H1 (cell line): Measurements from ENCODE around the gene IL16. TPM values are rescaled to one million over a fixed set of nuclear protein-coding genes. Genes with fewer than 3 reads are reported as not detected.

Experiments used
- CTCF ChIA-PET: fragments of 300-600 bp; sonication (Branson Sonifier 250); formaldehyde crosslinking; loops from one replicate; lab custom pipeline; 2021; ENCODE audit not compliant: partially characterized antibody; lab: Charles Lee
- POLR2A ChIA-PET: fragments of 300-600 bp; sonication (Branson Sonifier 250); formaldehyde crosslinking; loops from one replicate; lab custom pipeline; 2021; ENCODE audit warnings: inconsistent platforms; ENCODE audit not compliant: partially characterized antibody; lab: Charles Lee
- DNase-seq, 2 experiments: peaks; one replicate each; pipeline versions ENCODE4 v3.0.0 to v3.0.0-alpha.2; 2010 to 2022; ENCODE audit warnings: low spot score in 2 of 2, low read depth in 1 of 2, mixed read lengths in 1 of 2
- FAIRE-seq: peaks from 2 replicates; lab custom pipeline; 2011; peaks lifted over from hg19 to GRCh38; lab: Jason Lieb, UNC
- H2AFZ ChIP-seq: 2 replicates; pipeline ENCODE4 v1.8.1; 2012; ENCODE audit warnings: low read length, inconsistent platforms
- H2AK5ac ChIP-seq: 2 replicates; pipeline ENCODE4 v1.6.1; 2013; ENCODE audit warnings: low read depth, low read length
- H2BK120ac ChIP-seq: replicated peaks from 2 replicates; pipeline ENCODE3; 2013; ENCODE audit warnings: low read depth, low read length, inconsistent platforms
- H2BK12ac ChIP-seq: 2 replicates; pipeline ENCODE4 v1.6.1; 2013; ENCODE audit warnings: low read depth, low read length
- H2BK15ac ChIP-seq: 2 replicates; pipeline ENCODE4 v1.6.1; 2013; ENCODE audit warnings: low read length
- H2BK20ac ChIP-seq: 2 replicates; pipeline ENCODE4 v1.6.1; 2013; ENCODE audit warnings: low read length
- H2BK5ac ChIP-seq: 2 replicates; pipeline ENCODE4 v1.6.1; 2013; ENCODE audit warnings: low read depth, low read length
- H3K14ac ChIP-seq: 2 replicates; pipeline ENCODE4 v1.6.1; 2013; ENCODE audit warnings: inconsistent platforms; ENCODE audit not compliant: insufficient read length
- H3K18ac ChIP-seq: 2 replicates; pipeline ENCODE4 v1.6.1; 2013; ENCODE audit warnings: low read length; ENCODE audit errors: extremely low read depth
- H3K23ac ChIP-seq: 2 replicates; pipeline ENCODE4 v1.6.1; 2013; ENCODE audit warnings: inconsistent platforms; ENCODE audit not compliant: insufficient read length
- H3K23me2 ChIP-seq: 2 replicates; pipeline ENCODE4 v1.6.1; 2013; ENCODE audit warnings: low read depth, low read length
- H3K27ac ChIP-seq: 2 replicates; pipeline ENCODE4 v1.6.1; 2011; ENCODE audit warnings: low read depth, low read length, inconsistent platforms
- H3K27me3 ChIP-seq, 4 experiments: replicated peaks in 1 of 4; 1 replicate in 1 of 4; 2 replicates in 3 of 4; pipeline versions ENCODE4 v1.6.1 to v1.8.1; 2011 to 2013; ENCODE audit warnings: low read length in 3 of 4, mild to moderate bottlenecking in 3 of 4, inconsistent platforms in 2 of 4, mixed read lengths in 2 of 4, moderate library complexity in 1 of 4; ENCODE audit not compliant: control insufficient read depth in 3 of 4, insufficient read depth in 3 of 4; ENCODE audit errors: extremely low read depth in 1 of 4
- H3K36me3 ChIP-seq, 4 experiments: 2 replicates each; pipeline versions ENCODE4 v1.6.1 to v1.8.1; 2011 to 2013; ENCODE audit warnings: mild to moderate bottlenecking in 4 of 4, low read length in 3 of 4, moderate library complexity in 2 of 4, control low read depth in 1 of 4, inconsistent platforms in 1 of 4; ENCODE audit not compliant: insufficient read depth in 4 of 4, control insufficient read depth in 2 of 4
- H3K4ac ChIP-seq: replicated peaks from 2 replicates; pipeline ENCODE3; 2013; ENCODE audit warnings: low read length, low read depth, mixed read lengths, inconsistent platforms; ENCODE audit not compliant: insufficient read length
- H3K4me1 ChIP-seq, 4 experiments: replicated peaks in 1 of 4; 1 replicate in 1 of 4; 2 replicates in 3 of 4; pipeline versions ENCODE4 v1.6.1 to v1.8.1; 2011 to 2013; ENCODE audit warnings: low read length in 3 of 4, inconsistent platforms in 2 of 4, mixed read lengths in 1 of 4; ENCODE audit not compliant: insufficient read depth in 4 of 4, control insufficient read depth in 3 of 4
- H3K4me2 ChIP-seq, 2 experiments: 2 replicates each; pipeline versions ENCODE4 v1.6.1 to v1.8.1; 2011 to 2013; ENCODE audit warnings: low read depth in 2 of 2, low read length in 2 of 2, control low read depth in 1 of 2, inconsistent platforms in 1 of 2, mild to moderate bottlenecking in 1 of 2; ENCODE audit not compliant: insufficient read depth in 1 of 2
- H3K4me3 ChIP-seq, 4 experiments: fragments of 200-600, 300-600 bp in 1 of 4; sonication (generic), shearing (Covaris generic), sonication (Bioruptor Twin) in 1 of 4; 2 replicates each; pipeline versions ENCODE4 v1.5.1 to v1.8.1; 2011 to 2016; ENCODE audit warnings: low read length in 4 of 4, low read depth in 3 of 4, control low read depth in 2 of 4, inconsistent platforms in 2 of 4, mild to moderate bottlenecking in 2 of 4, mixed read lengths in 1 of 4, moderate library complexity in 1 of 4; ENCODE audit not compliant: insufficient read depth in 2 of 4; ENCODE audit errors: extremely low read depth in 1 of 4
- H3K56ac ChIP-seq: replicated peaks from 2 replicates; pipeline ENCODE3; 2013; ENCODE audit warnings: low read depth, mild to moderate bottlenecking, mixed read lengths, low read length, inconsistent platforms; ENCODE audit not compliant: insufficient read length
- H3K79me1 ChIP-seq: 2 replicates; pipeline ENCODE4 v1.6.1; 2013; ENCODE audit warnings: low read depth, low read length, control low read depth
- H3K79me2 ChIP-seq, 2 experiments: 2 replicates each; pipeline versions ENCODE4 v1.6.1 to v1.8.1; 2012 to 2013; ENCODE audit warnings: low read length in 2 of 2, mild to moderate bottlenecking in 2 of 2, inconsistent platforms in 1 of 2; ENCODE audit not compliant: insufficient read depth in 2 of 2, control insufficient read depth in 1 of 2
- H3K9ac ChIP-seq, 4 experiments: replicated peaks in 1 of 4; 1 replicate in 1 of 4; 2 replicates in 3 of 4; pipeline versions ENCODE4 v1.6.1 to v1.8.1; 2011 to 2013; ENCODE audit warnings: low read depth in 3 of 4, low read length in 3 of 4, control low read depth in 2 of 4, mild to moderate bottlenecking in 2 of 4, moderate library complexity in 2 of 4, inconsistent platforms in 1 of 4; ENCODE audit errors: extremely low read depth in 1 of 4
- H3K9me3 ChIP-seq, 2 experiments: 2 replicates each; pipeline versions ENCODE4 v1.6.1 to v1.8.1; 2012 to 2013; ENCODE audit warnings: mild to moderate bottlenecking in 2 of 2, moderate library complexity in 2 of 2, control low read depth in 1 of 2, inconsistent platforms in 1 of 2, low read depth in 1 of 2, low read length in 1 of 2, mixed read lengths in 1 of 2; ENCODE audit not compliant: insufficient read depth in 2 of 2
- H4K20me1 ChIP-seq, 2 experiments: replicated peaks in 1 of 2; 2 replicates each; pipeline versions ENCODE3 to v1.8.1; 2011 to 2013; ENCODE audit warnings: inconsistent platforms in 2 of 2, low read length in 2 of 2, mild to moderate bottlenecking in 1 of 2; ENCODE audit not compliant: insufficient read depth in 2 of 2, control insufficient read depth in 1 of 2
- H4K5ac ChIP-seq: 2 replicates; pipeline ENCODE4 v1.6.1; 2013; ENCODE audit warnings: low read length, low read depth, mixed read lengths, inconsistent platforms; ENCODE audit not compliant: insufficient read length
- H4K8ac ChIP-seq: 2 replicates; pipeline ENCODE4 v1.8.0; 2013; ENCODE audit warnings: mild to moderate bottlenecking, moderate library complexity, low read length, inconsistent platforms; ENCODE audit not compliant: insufficient read depth; ENCODE audit errors: extremely low read depth
- H4K91ac ChIP-seq: replicated peaks from 2 replicates; pipeline ENCODE3; 2013; ENCODE audit warnings: low read length, mixed read lengths, inconsistent platforms; ENCODE audit not compliant: insufficient read length
- ASH2L ChIP-seq: fragments of 200-600, 300-600 bp; sonication (generic); IDR thresholded peaks from one replicate; pipeline ENCODE4 v1.7.1; 2017; ENCODE audit warnings: low read length
- CEBPB ChIP-seq: IDR thresholded peaks from 2 replicates; pipeline ENCODE4 v1.6.1; 2012; ENCODE audit warnings: low read depth, low read length
- E2F6 ChIP-seq: IDR thresholded peaks from 2 replicates; pipeline ENCODE4 v1.6.1; 2012; ENCODE audit warnings: inconsistent platforms
- SP2 ChIP-seq: IDR thresholded peaks from 2 replicates; pipeline ENCODE4 v1.6.1; 2012; ENCODE audit warnings: mild to moderate bottlenecking, low read length, inconsistent platforms
- SUZ12 ChIP-seq: fragments of 200-600 bp; sonication (generic); IDR thresholded peaks from 2 replicates; pipeline ENCODE4 v1.6.1; 2012; ENCODE audit warnings: mild to moderate bottlenecking, inconsistent platforms, low read length, moderate library complexity, mixed read lengths
- TAF7 ChIP-seq: optimal IDR thresholded peaks from 2 replicates; pipeline ENCODE3; 2011; ENCODE audit warnings: low read depth, mild to moderate bottlenecking, inconsistent platforms, low read length, moderate library complexity, borderline replicate concordance
- ZNF274 ChIP-seq: IDR thresholded peaks from 2 replicates; pipeline ENCODE4 v1.7.0; 2012; ENCODE audit warnings: low read length, borderline replicate concordance; ENCODE audit errors: extremely low read depth
- WGBS, 2 experiments: shearing (Covaris generic) in 1 of 2; methylation state at CpG; one replicate each; pipeline versions ENCODE4 v1.1.6 to v1.1.7; 2013 to 2015; ENCODE audit warnings: low lambda C conversion rate in 2 of 2, mixed read lengths in 2 of 2, inconsistent platforms in 1 of 2, low coverage in 1 of 2, missing lambda C conversion rate in 1 of 2; ENCODE audit not compliant: insufficient replicate concordance in 2 of 2, insufficient coverage in 1 of 2, insufficient read length in 1 of 2; ENCODE audit errors: extremely low coverage in 1 of 2, missing lambda C conversion rate in 1 of 2; 5-methylcytosine and 5-hydroxymethylcytosine counted together
- polyA plus RNA-seq, 7 experiments: library from polyadenylated mRNA; depleted of rRNA in 3 of 7; stranded (reverse) in 5 of 7; unstranded in 2 of 7; fragments of >200 nt in 5 of 7; fragments of 200-250 nt in 2 of 7; gene quantifications; 1 replicate in 5 of 7; 2 replicates in 1 of 7; 4 replicates in 1 of 7; pipeline versions ENCODE4 v1.2.1 to v1.2.3, GENCODE V29; 2011 to 2013; ENCODE audit warnings: missing spikeins in 2 of 7, mixed read lengths in 2 of 7
- total RNA-seq: library from RNA; stranded (reverse); fragmentation: NEBNext Ultra II Directional; extraction: Animal tissue kit (Norgen Biotek cat#: 25700); gene quantifications from 2 replicates; pipeline ENCODE4 v1.2.1, GENCODE V29; 2021

Gene IL16
- total and polyA plus RNA-seq, 2 of the 8 experiments (the other 6 are each of a cell fraction or from before 2014, with no cell fraction given): 0.03 to 0.09 TPM

DNA sequence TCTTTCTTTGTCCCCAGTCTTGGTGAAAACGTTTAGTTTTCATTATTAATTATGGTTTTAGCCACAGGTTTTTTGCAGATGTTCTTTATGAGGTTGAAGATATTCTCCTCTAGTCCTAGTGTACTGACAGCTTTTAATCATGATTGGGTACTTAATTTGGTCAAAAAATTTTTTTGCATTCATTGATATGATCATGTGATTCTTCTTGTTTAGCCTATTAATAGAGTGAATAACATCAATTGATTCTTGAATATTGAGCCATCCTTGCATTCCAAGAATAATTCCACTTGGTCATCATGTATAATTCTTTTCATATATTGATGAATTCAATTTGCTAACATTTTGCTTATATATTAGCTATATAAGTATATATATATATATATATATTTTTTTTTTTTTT lies 46.1 kb downstream of the IL16 start:
- Histone ChIP-seq H3K9me3 (0 out of 4 replicates have a peak, but pooled peaks cover 0 to 3% of the 10 kb centered on the region in 2 experiments), H3K27me3 (no peaks in the 10 kb centered on the region), H2BK120ac (no peak overlapping the region), H2BK15ac (no peak overlapping the region), H2AFZ (no peak overlapping the region), H2BK12ac (no peak overlapping the region), H3K56ac (no peak overlapping the region), H3K14ac (no peak overlapping the region), H3K27ac (no peak overlapping the region), H4K91ac (no peak overlapping the region), H3K79me2 (no peaks in the 10 kb centered on the region), H2BK20ac (no peak overlapping the region), H4K8ac (no peak overlapping the region), H3K79me1 (no peaks in the 10 kb centered on the region), H2BK5ac (no peak overlapping the region), H3K4me1 (no peaks in the 10 kb centered on the region), H3K36me3 (no peaks in the 10 kb centered on the region), H4K5ac (no peak overlapping the region), H4K20me1 (no peaks in the 10 kb centered on the region), H3K4me3 (no peak overlapping the region), H2AK5ac (no peak overlapping the region), H3K9ac (no peak overlapping the region), H3K23me2 (no peaks in the 10 kb centered on the region), H3K18ac (no peak overlapping the region), H3K4me2 (no peak overlapping the region), H3K4ac (no peak overlapping the region), H3K23ac (no peak overlapping the region)
- 53% methylated on average over 1 of the region's 1 CpG; no CpG with 5 or more reads in 1 of the 2 experiments for WGBS, 2 experiments
- FAIRE-seq: no peak
- POLR2A ChIA-PET: no interaction called here
- no peak for DNase-seq
- CTCF ChIA-PET: interaction anchor here (0.8 to 1.8 kb wide), 4 partner anchors 11 to 354 kb away, joined by 3 to 5 read pairs (median 4); no protein-coding TSS in a partner anchor
- TF ChIP-seq ASH2L (no peak), TAF7 (no peak), CEBPB (no peak), E2F6 (no peak), SP2 (no peak), ZNF274 (no peak), SUZ12 (no peak)
